Neuron (in vitro differentiated cells): ENCODE results near the gene SLC30A4.
A peak's percentile ranks its signal among the peaks of the same experiment; 100 is the strongest.

Source experiments
- H2AFZ ChIP-seq: one replicate; pipeline ENCODE4 v1.6.1; 2013; ENCODE audit warnings: low read depth, mild to moderate bottlenecking, inconsistent platforms, low read length, moderate library complexity
- H3K27me3 ChIP-seq: one replicate; pipeline ENCODE4 v1.6.1; 2013; ENCODE audit warnings: low read length; ENCODE audit not compliant: insufficient read depth
- H3K36me3 ChIP-seq: one replicate; pipeline ENCODE4 v1.6.1; 2013; ENCODE audit warnings: low read length; ENCODE audit not compliant: insufficient read depth
- H3K4me1 ChIP-seq: one replicate; pipeline ENCODE4 v1.6.1; 2013; ENCODE audit warnings: low read length; ENCODE audit not compliant: insufficient read depth
- H3K4me3 ChIP-seq: 2 replicates; pipeline ENCODE4 v1.5.1; 2013; ENCODE audit warnings: mild to moderate bottlenecking, low read length, moderate library complexity
- H3K9me3 ChIP-seq: one replicate; pipeline ENCODE4 v1.6.1; 2013; ENCODE audit warnings: low read length

Gene SLC30A4

GRCh38 chr15:45522328-45523165 lies at the start of gene SLC30A4:
SLC30A4 (minus strand) TSS chr15:45522755; CDS start chr15:45522354, 401 bp downstream.
- no peaks in the 10 kb centered on the region for H3K9me3 ChIP-seq
- H3K27me3 ChIP-seq, result peaks cover 7% of the 10 kb centered on the region
- peaks cover 8% of the 10 kb centered on the region for H3K4me1 ChIP-seq
- no peaks in the 10 kb centered on the region for H3K36me3 ChIP-seq
- H3K4me3 ChIP-seq, result peak within 1 kb of the TSS; percentile 55
- peak within 1 kb of the TSS; percentile 89 for H2AFZ ChIP-seq

GRCh38 chr15:45555934-45556608 lies 33.5 kb upstream of the SLC30A4 start:
- no peak overlapping the region for H2AFZ ChIP-seq
- H3K36me3 ChIP-seq, result no peaks in the 10 kb centered on the region
- H3K9me3 ChIP-seq, result no peaks in the 10 kb centered on the region
- no peaks in the 10 kb centered on the region for H3K4me1 ChIP-seq
- H3K27me3 ChIP-seq, result peaks cover 4% of the 10 kb centered on the region
- no peak overlapping the region for H3K4me3 ChIP-seq

GRCh38 chr15:45551676-45552075 lies 29.1 kb upstream of the SLC30A4 start:
- Histone ChIP-seq H2AFZ (no peak overlapping the region), H3K9me3 (no peaks in the 10 kb centered on the region), H3K4me3 (no peak overlapping the region), H3K27me3 (peaks cover 4% of the 10 kb centered on the region), H3K36me3 (no peaks in the 10 kb centered on the region), H3K4me1 (no peaks in the 10 kb centered on the region)

GRCh38 chr15:45550436-45550835 lies 27.9 kb upstream of the SLC30A4 start:
- H3K4me3 ChIP-seq, result no peak overlapping the region
- no peaks in the 10 kb centered on the region for H3K9me3 ChIP-seq
- H3K36me3 ChIP-seq, result no peaks in the 10 kb centered on the region
- H3K27me3 ChIP-seq, result peaks cover 4% of the 10 kb centered on the region
- H3K4me1 ChIP-seq, result no peaks in the 10 kb centered on the region
- H2AFZ ChIP-seq, result no peak overlapping the region

GRCh38 chr15:45549541-45550220 lies 27.1 kb upstream of the SLC30A4 start:
- H3K27me3 ChIP-seq, result peaks cover 4% of the 10 kb centered on the region
- no peak overlapping the region for H3K4me3 ChIP-seq
- no peak overlapping the region for H2AFZ ChIP-seq

GRCh38 chr15:45548753-45549520 lies 26.4 kb upstream of the SLC30A4 start:
- H2AFZ ChIP-seq, result peak overlapping the region; percentile 15
- peaks cover 4% of the 10 kb centered on the region for H3K27me3 ChIP-seq
- no peaks in the 10 kb centered on the region for H3K36me3 ChIP-seq
- H3K4me3 ChIP-seq, result no peak overlapping the region
- H3K9me3 ChIP-seq, result no peaks in the 10 kb centered on the region
- no peaks in the 10 kb centered on the region for H3K4me1 ChIP-seq

More at GRCh38 chr15:45549541-45550220, 27.1 kb upstream of the SLC30A4 start:
- no peaks in the 10 kb centered on the region for H3K36me3 ChIP-seq
- H3K9me3 ChIP-seq, result no peaks in the 10 kb centered on the region
- H3K4me1 ChIP-seq, result no peaks in the 10 kb centered on the region

- Histone ChIP-seq H3K36me3 (no peaks in the 10 kb centered on the region), H3K4me1 (no peaks in the 10 kb centered on the region), H3K9me3 (no peaks in the 10 kb centered on the region), H2AFZ (no peak overlapping the region), H3K27me3 (no peaks in the 10 kb centered on the region), H3K4me3 (no peak overlapping the region)
Measured at GRCh38 chr15:45546789-45547188, 24.2 kb upstream of the SLC30A4 start.

GRCh38 chr15:45544266-45545023 lies 21.9 kb upstream of the SLC30A4 start:
- H3K4me1 ChIP-seq, result no peaks in the 10 kb centered on the region
- H3K4me3 ChIP-seq, result no peak overlapping the region
- H3K36me3 ChIP-seq, result no peaks in the 10 kb centered on the region
- no peaks in the 10 kb centered on the region for H3K9me3 ChIP-seq
- no peak overlapping the region for H2AFZ ChIP-seq
- H3K27me3 ChIP-seq, result no peaks in the 10 kb centered on the region

GRCh38 chr15:45543051-45543450 lies 20.5 kb upstream of the SLC30A4 start:
- Histone ChIP-seq H3K4me3 (no peak overlapping the region), H3K4me1 (no peaks in the 10 kb centered on the region), H3K9me3 (no peaks in the 10 kb centered on the region), H3K27me3 (no peaks in the 10 kb centered on the region), H2AFZ (no peak overlapping the region), H3K36me3 (no peaks in the 10 kb centered on the region)

- H2AFZ ChIP-seq, result no peak overlapping the region
- no peaks in the 10 kb centered on the region for H3K36me3 ChIP-seq
- no peaks in the 10 kb centered on the region for H3K4me1 ChIP-seq
- no peaks in the 10 kb centered on the region for H3K9me3 ChIP-seq
- no peaks in the 10 kb centered on the region for H3K27me3 ChIP-seq
- H3K4me3 ChIP-seq, result no peak overlapping the region
Measured at GRCh38 chr15:45540531-45540930, 18.0 kb upstream of the SLC30A4 start.

GRCh38 chr15:45539680-45540079 lies 17.1 kb upstream of the SLC30A4 start:
- Histone ChIP-seq H2AFZ (no peak overlapping the region), H3K4me1 (no peaks in the 10 kb centered on the region), H3K36me3 (no peaks in the 10 kb centered on the region), H3K27me3 (no peaks in the 10 kb centered on the region), H3K4me3 (no peak overlapping the region), H3K9me3 (no peaks in the 10 kb centered on the region)

GRCh38 chr15:45536934-45537333 lies 14.4 kb upstream of the SLC30A4 start:
- Histone ChIP-seq H3K27me3 (no peaks in the 10 kb centered on the region), H3K4me1 (no peaks in the 10 kb centered on the region), H3K4me3 (no peak overlapping the region), H2AFZ (no peak overlapping the region), H3K36me3 (no peaks in the 10 kb centered on the region), H3K9me3 (no peaks in the 10 kb centered on the region)
